GM12872 (cell line): ENCODE measurements around the gene EPHA4.

Experiments
- CTCF ChIP-seq: IDR thresholded peaks from 3 replicates; pipeline ENCODE4 v1.5.1; 2011; ENCODE audit warnings: low read depth, mild to moderate bottlenecking, low read length, moderate library complexity; ENCODE audit not compliant: insufficient read depth

EPHA4 gene

GRCh38 chr2:221539246-221539645, 32.9 kb downstream of the EPHA4 start:
- TF ChIP-seq CTCF: no peak

- no peak for TF ChIP-seq CTCF
These were observed 36.3 kb downstream of the EPHA4 start for GRCh38 chr2:221535824-221536223.

- TF ChIP-seq CTCF: no peak
These were observed 38.8 kb downstream of the EPHA4 start for GRCh38 chr2:221533299-221533698.

GRCh38 chr2:221532641-221533040, 39.5 kb downstream of the EPHA4 start:
- TF ChIP-seq CTCF: no peak

GRCh38 chr2:221530653-221531037, 41.5 kb downstream of the EPHA4 start:
- no peak for TF ChIP-seq CTCF

- TF ChIP-seq CTCF: no peak
These were observed 42.0 kb downstream of the EPHA4 start for GRCh38 chr2:221529943-221530652.

- TF ChIP-seq CTCF: no peak
These were observed 42.7 kb downstream of the EPHA4 start for GRCh38 chr2:221529177-221529942.
